PFSK-1 (cell line): Measurements from ENCODE around the gene TAGLN.
A peak's percentile ranks its signal among the peaks of the same experiment; 100 is the strongest.

Source experiments
- FOXP2 ChIP-seq: optimal IDR thresholded peaks from 2 replicates; pipeline ENCODE3; 2011; ENCODE audit warnings: borderline replicate concordance, control low read depth, inconsistent platforms; ENCODE audit not compliant: insufficient read depth; ENCODE audit errors: extremely low read length, extremely low read depth
- POLR2AphosphoS5 ChIP-seq: IDR thresholded peaks from 2 replicates; pipeline ENCODE4 v1.6.1; 2012; ENCODE audit warnings: low read depth, mild to moderate bottlenecking, control low read depth, low read length, moderate library complexity
- REST ChIP-seq, 2 experiments: IDR thresholded peaks; 2 replicates each; pipeline versions ENCODE4 v1.6.1 to v1.8.0; 2011 to 2012; ENCODE audit warnings: low read depth in 2 of 2, low read length in 2 of 2, control low read depth in 1 of 2, inconsistent platforms in 1 of 2, mild to moderate bottlenecking in 1 of 2, moderate library complexity in 1 of 2; ENCODE audit not compliant: insufficient read depth in 1 of 2
- SIN3A ChIP-seq: IDR thresholded peaks from 2 replicates; pipeline ENCODE4 v1.6.1; 2012; ENCODE audit warnings: mild to moderate bottlenecking, low read length, moderate library complexity, borderline replicate concordance; ENCODE audit not compliant: insufficient read depth
- TAF1 ChIP-seq: IDR thresholded peaks from 2 replicates; pipeline ENCODE4 v1.6.1; 2012; ENCODE audit warnings: low read length, control low read depth, borderline replicate concordance; ENCODE audit not compliant: insufficient read depth

Gene TAGLN

GRCh38 chr11:117171404-117172061, 27.6 kb upstream of the TAGLN start:
- TF ChIP-seq SIN3A: no peak
- peak; percentile 30; the same call in 1 of the 2 replicates for TF ChIP-seq POLR2AphosphoS5

GRCh38 chr11:117172724-117173421, 26.3 kb upstream of the TAGLN start:
- TF ChIP-seq TAF1: no peak
- TF ChIP-seq SIN3A: no peak
- no peak for TF ChIP-seq FOXP2
- TF ChIP-seq POLR2AphosphoS5: no peak
- no peak for TF ChIP-seq REST (IDR thresholded peaks at IDR 0.05; ENCODE audit: insufficient read depth in 1 of 2, low read depth in 2 of 2, low read length in 2 of 2)

- TF ChIP-seq TAF1 (no peak), FOXP2 (no peak), REST (IDR thresholded peaks at IDR 0.05; ENCODE audit: insufficient read depth in 1 of 2, low read depth in 2 of 2, low read length in 2 of 2) (no peak), SIN3A (no peak), POLR2AphosphoS5 (no peak)
Measured at GRCh38 chr11:117175104-117175503, 24.1 kb upstream of the TAGLN start.

- no peak for TF ChIP-seq TAF1
- TF ChIP-seq SIN3A: no peak
- TF ChIP-seq REST (IDR thresholded peaks at IDR 0.05; ENCODE audit: insufficient read depth in 1 of 2, low read depth in 2 of 2, low read length in 2 of 2): no peak
- TF ChIP-seq FOXP2: no peak
- no peak for TF ChIP-seq POLR2AphosphoS5
Measured at GRCh38 chr11:117175781-117176180, 23.4 kb upstream of the TAGLN start.

- TF ChIP-seq REST (IDR thresholded peaks at IDR 0.05; ENCODE audit: insufficient read depth in 1 of 2, low read depth in 2 of 2, low read length in 2 of 2) (no peak), POLR2AphosphoS5 (no peak), TAF1 (no peak), SIN3A (no peak), FOXP2 (no peak)
Measured at GRCh38 chr11:117176186-117176585, 23.0 kb upstream of the TAGLN start.
